CD4-positive, alpha-beta T cell treated with Interleukin-6 at 100 ng/mL for 8 hours (primary cell): Measurements from ENCODE around the gene KLHL15.
"Not testable (repeated sequence)": the region's sequence is repeated elsewhere in the genome, so short reads cannot be mapped to it uniquely, and the experiment has no call there.

ENCODE experiments used
- DNase-seq: peaks from one replicate; pipeline ENCODE4 v3.0.0-alpha.2; 2020; ENCODE audit warnings: mixed read lengths, low spot score

The KLHL15 gene

GRCh38 chrX:24027086-24027485, at the start of gene KLHL15:
TSS of gene KLHL15 (minus strand) at chrX:24027186. CDS start at chrX:24006693, 20,493 bp downstream.
- DNase-seq, result no peak

GRCh38 chrX:24069877-24070276, 42.9 kb upstream of the KLHL15 start:
- DNase-seq, result no peak

GRCh38 chrX:24063488-24063887, 36.5 kb upstream of the KLHL15 start:
- no peak for DNase-seq

GRCh38 chrX:24055043-24055356, 28.0 kb upstream of the KLHL15 start:
- no peak for DNase-seq

GRCh38 chrX:24054182-24055042, 27.4 kb upstream of the KLHL15 start, which contains the start of gene EIF2S3:
TSS of gene EIF2S3 (plus strand) at chrX:24054956. CDS start at chrX:24054969, 13 bp downstream.
- peak; percentile 92 for DNase-seq

GRCh38 chrX:24050522-24051318, 23.7 kb upstream of the KLHL15 start:
- DNase-seq, result not testable (repeated sequence)

GRCh38 chrX:24049643-24050042, 22.7 kb upstream of the KLHL15 start:
- DNase-seq, result not testable (repeated sequence)

- not testable (repeated sequence) for DNase-seq
These were observed 19.1 kb upstream of the KLHL15 start for GRCh38 chrX:24046060-24046459.

GRCh38 chrX:24037729-24038128, 10.7 kb upstream of the KLHL15 start:
- no peak for DNase-seq

- no peak for DNase-seq
These were observed 7.5 kb upstream of the KLHL15 start for GRCh38 chrX:24034485-24034884.

- DNase-seq, result no peak
These were observed 3.6 kb upstream of the KLHL15 start for GRCh38 chrX:24030597-24030996.

- no peak for DNase-seq
These were observed 999 bp upstream of the KLHL15 start for GRCh38 chrX:24027985-24028384.

GRCh38 chrX:24026432-24026831, 554 bp downstream of the KLHL15 start:
- no peak for DNase-seq

GRCh38 chrX:24025741-24026403, 1.1 kb downstream of the KLHL15 start:
- no peak for DNase-seq

- DNase-seq, result peak; percentile 76
These were observed 1.9 kb downstream of the KLHL15 start for GRCh38 chrX:24024819-24025740.

GRCh38 chrX:24023972-24024669, 2.9 kb downstream of the KLHL15 start:
- no peak for DNase-seq

- no peak for DNase-seq
These were observed 3.4 kb downstream of the KLHL15 start for GRCh38 chrX:24023544-24023943.

- DNase-seq, result no peak
These were observed 6.6 kb downstream of the KLHL15 start for GRCh38 chrX:24020306-24020876.

- no peak for DNase-seq
These were observed 7.5 kb downstream of the KLHL15 start for GRCh38 chrX:24019448-24019847.

GRCh38 chrX:24018809-24019208, 8.2 kb downstream of the KLHL15 start:
- DNase-seq, result no peak
